ENCODE data around the gene AVPI1.

- TF ChIP-seq CTCF (IDR thresholded peaks at IDR 0.05), result no peak
- no peak for TF ChIP-seq EZH2 (IDR thresholded peaks at IDR 0.05)
These were observed 3.3 kb downstream of the AVPI1 start for GRCh38 chr10:97683556-97684367.
